Endodermal cell (in vitro differentiated cells): Measurements from ENCODE around the gene JAK3. TPM values are rescaled to one million over a fixed set of nuclear protein-coding genes. Genes with fewer than 3 reads are reported as not detected.
"Not testable (repeated sequence)": the region's sequence is repeated elsewhere in the genome, so short reads cannot be mapped to it uniquely, and the experiment has no call there.

Experiments
- DNase-seq: peaks from one replicate; pipeline ENCODE4 v3.0.0-alpha.2; 2017
- H3K27ac ChIP-seq: 2 replicates; pipeline ENCODE4 v1.5.1; 2013; ENCODE audit warnings: mild to moderate bottlenecking, low read depth, low read length, moderate library complexity
- H3K27me3 ChIP-seq: 2 replicates; pipeline ENCODE4 v1.6.1; 2013; ENCODE audit warnings: mild to moderate bottlenecking, low read length, moderate library complexity; ENCODE audit not compliant: insufficient read depth, control insufficient read depth, poor library complexity, severe bottlenecking
- H3K36me3 ChIP-seq: 2 replicates; pipeline ENCODE4 v1.7.0; 2013; ENCODE audit warnings: mild to moderate bottlenecking, low read length, moderate library complexity; ENCODE audit not compliant: control insufficient read depth, insufficient read depth
- H3K4me1 ChIP-seq: one replicate; pipeline ENCODE4 v1.7.0; 2013; ENCODE audit warnings: low read length; ENCODE audit not compliant: control insufficient read depth, insufficient read depth
- H3K4me3 ChIP-seq: 2 replicates; pipeline ENCODE4 v1.5.1; 2013; ENCODE audit warnings: mild to moderate bottlenecking, low read length, moderate library complexity
- H3K9ac ChIP-seq: 2 replicates; pipeline ENCODE4 v1.6.1; 2013; ENCODE audit warnings: mild to moderate bottlenecking, low read length, moderate library complexity; ENCODE audit not compliant: poor library complexity, severe bottlenecking; ENCODE audit errors: extremely low read depth
- H3K9me3 ChIP-seq: 2 replicates; pipeline ENCODE4 v1.6.1; 2013; ENCODE audit warnings: mild to moderate bottlenecking, low read length, moderate library complexity; ENCODE audit not compliant: control insufficient read depth
- H3K27ac Mint-ChIP-seq: 2 replicates; pipeline ENCODE4 v1.8.0; 2020; ENCODE audit warnings: mixed read lengths
- H3K27me3 Mint-ChIP-seq: 2 replicates; pipeline ENCODE4 v1.8.0; 2021; ENCODE audit warnings: mild to moderate bottlenecking, mixed read lengths; ENCODE audit not compliant: insufficient read depth
- H3K36me3 Mint-ChIP-seq: 2 replicates; pipeline ENCODE4 v1.8.0; 2020; ENCODE audit warnings: low read depth, mixed read lengths
- H3K4me1 Mint-ChIP-seq: 2 replicates; pipeline ENCODE4 v1.8.0; 2020; ENCODE audit warnings: mixed read lengths
- H3K4me3 Mint-ChIP-seq: 2 replicates; pipeline ENCODE4 v1.8.0; 2020; ENCODE audit warnings: mild to moderate bottlenecking, moderate library complexity, mixed read lengths
- H3K9me3 Mint-ChIP-seq: 2 replicates; pipeline ENCODE4 v1.8.0; 2020; ENCODE audit warnings: mild to moderate bottlenecking, mixed read lengths
- WGBS, 2 experiments: methylation state at CpG; one replicate each; pipeline versions ENCODE4 v1.1.5 to v1.1.7; 2013; ENCODE audit warnings: missing lambda C conversion rate in 2 of 2, mixed read lengths in 1 of 2; ENCODE audit not compliant: insufficient coverage in 1 of 2, insufficient read length in 1 of 2; 5-methylcytosine and 5-hydroxymethylcytosine counted together
- total RNA-seq, 2 donors: library from RNA; stranded (reverse); fragmentation: NEBNext Ultra II Directional in 1 of 2; extraction: Animal tissue kit (Norgen Biotek cat#: 25700) in 1 of 2; gene quantifications; 2 replicates in 1 of 2; 3 replicates in 1 of 2; pipeline ENCODE4 v1.2.1, GENCODE V29; 2021
- TF ChIP-seq, protein P1 (sequence below): fragments of 200-600 bp; sonication (generic); conservative IDR thresholded peaks from 2 replicates; pipeline ENCODE4 v1.5.0; 2021; ENCODE audit warnings: antibody characterized with exemption, mild to moderate bottlenecking

JAK3 gene
- total RNA-seq, 2 donors from 2014 or later, result 2.8 to 3.2 TPM

GRCh38 chr19:17803264-17803896 is 44.4 kb downstream of the JAK3 start:
- Mint-ChIP-seq H3K27ac (no peak overlapping the region), H3K36me3 (no peaks in the 10 kb centered on the region), H3K9me3 (no peaks in the 10 kb centered on the region), H3K4me1 (no peaks in the 10 kb centered on the region), H3K27me3 (peaks cover 11% of the 10 kb centered on the region), H3K4me3 (no peak overlapping the region)
- Histone ChIP-seq H3K4me3 (no peak overlapping the region), H3K9ac (no peak overlapping the region), H3K27ac (no peak overlapping the region), H3K4me1 (no peaks in the 10 kb centered on the region), H3K9me3 (no peaks in the 10 kb centered on the region), H3K27me3 (no peaks in the 10 kb centered on the region), H3K36me3 (no peaks in the 10 kb centered on the region)
- no peak for DNase-seq
- TF ChIP-seq, protein P1, sequence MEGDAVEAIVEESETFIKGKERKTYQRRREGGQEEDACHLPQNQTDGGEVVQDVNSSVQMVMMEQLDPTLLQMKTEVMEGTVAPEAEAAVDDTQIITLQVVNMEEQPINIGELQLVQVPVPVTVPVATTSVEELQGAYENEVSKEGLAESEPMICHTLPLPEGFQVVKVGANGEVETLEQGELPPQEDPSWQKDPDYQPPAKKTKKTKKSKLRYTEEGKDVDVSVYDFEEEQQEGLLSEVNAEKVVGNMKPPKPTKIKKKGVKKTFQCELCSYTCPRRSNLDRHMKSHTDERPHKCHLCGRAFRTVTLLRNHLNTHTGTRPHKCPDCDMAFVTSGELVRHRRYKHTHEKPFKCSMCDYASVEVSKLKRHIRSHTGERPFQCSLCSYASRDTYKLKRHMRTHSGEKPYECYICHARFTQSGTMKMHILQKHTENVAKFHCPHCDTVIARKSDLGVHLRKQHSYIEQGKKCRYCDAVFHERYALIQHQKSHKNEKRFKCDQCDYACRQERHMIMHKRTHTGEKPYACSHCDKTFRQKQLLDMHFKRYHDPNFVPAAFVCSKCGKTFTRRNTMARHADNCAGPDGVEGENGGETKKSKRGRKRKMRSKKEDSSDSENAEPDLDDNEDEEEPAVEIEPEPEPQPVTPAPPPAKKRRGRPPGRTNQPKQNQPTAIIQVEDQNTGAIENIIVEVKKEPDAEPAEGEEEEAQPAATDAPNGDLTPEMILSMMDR, result no peak
- 89 to 91% methylated on average over 13 to 14 of the region's 14 CpGs for WGBS, 2 experiments

DNA sequence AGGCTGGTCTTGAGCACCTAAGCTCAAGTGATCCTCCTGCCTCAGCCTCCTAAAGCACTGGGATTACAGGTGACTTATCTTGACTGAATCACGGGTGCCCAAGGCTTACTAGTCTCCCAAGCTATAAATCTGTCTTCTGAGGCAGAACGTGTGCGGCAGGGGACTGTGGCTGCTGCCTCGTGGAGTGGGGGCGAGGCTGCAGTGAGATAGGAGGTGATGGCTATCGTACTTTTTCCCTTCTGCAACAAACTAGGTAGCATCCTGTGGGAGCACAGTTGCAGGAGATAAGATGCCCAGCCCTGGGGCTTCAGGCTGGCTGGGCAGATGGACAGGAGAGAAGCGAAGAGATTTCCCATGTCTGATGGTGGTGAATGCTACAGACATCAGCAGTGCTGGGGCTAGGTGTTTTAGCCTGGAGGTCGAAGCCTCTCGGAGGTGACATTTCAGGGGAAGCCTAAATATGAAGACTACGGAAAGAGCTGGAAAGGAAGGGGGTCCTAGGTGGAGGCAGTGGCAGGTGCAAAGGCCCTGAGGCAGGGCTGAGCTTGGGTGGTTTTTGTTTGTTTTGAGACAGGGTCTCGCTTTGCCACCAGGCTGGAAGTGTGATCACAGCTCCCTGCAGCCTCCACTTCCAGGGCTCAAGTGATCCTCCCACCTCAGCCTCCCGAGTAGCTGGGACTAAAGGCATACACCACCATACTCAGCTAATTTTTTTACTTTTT is 45.5 kb downstream of the JAK3 start:
- 91 to 95% methylated on average over 4 to 12 of the region's 12 CpGs for WGBS, 2 experiments
- H3K36me3 Mint-ChIP-seq, result no peaks in the 10 kb centered on the region
- H3K27ac Mint-ChIP-seq, result no peak overlapping the region
- H3K9me3 Mint-ChIP-seq, result no peaks in the 10 kb centered on the region
- TF ChIP-seq, protein P1, result no peak
- Histone ChIP-seq H3K27ac (no peak overlapping the region), H3K27me3 (peaks cover 3% of the 10 kb centered on the region), H3K4me3 (no peak overlapping the region), H3K9ac (no peak overlapping the region), H3K4me1 (no peaks in the 10 kb centered on the region), H3K36me3 (no peaks in the 10 kb centered on the region), H3K9me3 (no peaks in the 10 kb centered on the region)
- H3K27me3 Mint-ChIP-seq, result peaks cover 11% of the 10 kb centered on the region
- no peaks in the 10 kb centered on the region for H3K4me1 Mint-ChIP-seq
- no peak for DNase-seq
- H3K4me3 Mint-ChIP-seq, result no peak overlapping the region

- H3K27me3 ChIP-seq, result peaks cover 23% of the 10 kb centered on the region
- not testable (repeated sequence) for H3K9me3 Mint-ChIP-seq, H3K4me3 Mint-ChIP-seq, H3K36me3 Mint-ChIP-seq, H3K4me1 ChIP-seq, H3K4me1 Mint-ChIP-seq, H3K9me3 ChIP-seq, H3K9ac ChIP-seq, DNase-seq, H3K27ac ChIP-seq, H3K27ac Mint-ChIP-seq, H3K4me3 ChIP-seq, H3K36me3 ChIP-seq
- peaks cover 36% of the 10 kb centered on the region for H3K27me3 Mint-ChIP-seq
- WGBS, 2 experiments, result 89 to 100% methylated on average over 2 to 3 of the region's 3 CpGs
These were observed 49.2 kb downstream of the JAK3 start for GRCh38 chr19:17798599-17798998.
